Measurements from ENCODE around the gene ARHGEF3. TPM values are rescaled to one million over a fixed set of nuclear protein-coding genes. Genes with fewer than 3 reads are reported as not detected.
"Not testable (repeated sequence)": the region's sequence is repeated elsewhere in the genome, so short reads cannot be mapped to it uniquely, and the experiment has no call there.

The ARHGEF3 gene
- total RNA-seq, 1 donor = 6.5 TPM

DNA sequence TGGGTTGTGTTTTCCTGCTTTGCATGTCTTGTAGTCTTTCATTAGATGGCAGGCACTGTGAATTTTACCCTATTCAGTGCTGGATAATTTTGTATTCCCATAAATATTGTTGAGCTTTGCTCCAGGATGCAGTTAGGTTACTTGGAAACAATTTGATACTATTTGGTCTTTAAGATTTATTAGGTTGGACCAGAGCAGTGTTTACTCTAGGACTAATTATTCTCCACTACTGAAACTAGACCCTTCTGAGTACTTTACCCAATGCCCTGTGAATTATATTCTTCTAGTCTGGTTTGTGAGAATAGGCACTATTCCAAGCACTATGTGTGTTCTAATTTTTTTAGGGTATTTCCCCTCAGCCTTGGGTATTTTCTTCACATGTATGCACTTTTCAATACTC is 80.9 kb downstream of the ARHGEF3 start:
- no peak for DNase-seq (ENCODE audit: low read depth)
- TF ChIP-seq, protein P1, sequence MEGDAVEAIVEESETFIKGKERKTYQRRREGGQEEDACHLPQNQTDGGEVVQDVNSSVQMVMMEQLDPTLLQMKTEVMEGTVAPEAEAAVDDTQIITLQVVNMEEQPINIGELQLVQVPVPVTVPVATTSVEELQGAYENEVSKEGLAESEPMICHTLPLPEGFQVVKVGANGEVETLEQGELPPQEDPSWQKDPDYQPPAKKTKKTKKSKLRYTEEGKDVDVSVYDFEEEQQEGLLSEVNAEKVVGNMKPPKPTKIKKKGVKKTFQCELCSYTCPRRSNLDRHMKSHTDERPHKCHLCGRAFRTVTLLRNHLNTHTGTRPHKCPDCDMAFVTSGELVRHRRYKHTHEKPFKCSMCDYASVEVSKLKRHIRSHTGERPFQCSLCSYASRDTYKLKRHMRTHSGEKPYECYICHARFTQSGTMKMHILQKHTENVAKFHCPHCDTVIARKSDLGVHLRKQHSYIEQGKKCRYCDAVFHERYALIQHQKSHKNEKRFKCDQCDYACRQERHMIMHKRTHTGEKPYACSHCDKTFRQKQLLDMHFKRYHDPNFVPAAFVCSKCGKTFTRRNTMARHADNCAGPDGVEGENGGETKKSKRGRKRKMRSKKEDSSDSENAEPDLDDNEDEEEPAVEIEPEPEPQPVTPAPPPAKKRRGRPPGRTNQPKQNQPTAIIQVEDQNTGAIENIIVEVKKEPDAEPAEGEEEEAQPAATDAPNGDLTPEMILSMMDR (IDR thresholded peaks at IDR 0.05; ENCODE audit: insufficient read depth, low read depth, low read length) = no peak
- no peak overlapping the region for H3K4me3 ChIP-seq (ENCODE audit: low read depth, low read length)

DNA sequence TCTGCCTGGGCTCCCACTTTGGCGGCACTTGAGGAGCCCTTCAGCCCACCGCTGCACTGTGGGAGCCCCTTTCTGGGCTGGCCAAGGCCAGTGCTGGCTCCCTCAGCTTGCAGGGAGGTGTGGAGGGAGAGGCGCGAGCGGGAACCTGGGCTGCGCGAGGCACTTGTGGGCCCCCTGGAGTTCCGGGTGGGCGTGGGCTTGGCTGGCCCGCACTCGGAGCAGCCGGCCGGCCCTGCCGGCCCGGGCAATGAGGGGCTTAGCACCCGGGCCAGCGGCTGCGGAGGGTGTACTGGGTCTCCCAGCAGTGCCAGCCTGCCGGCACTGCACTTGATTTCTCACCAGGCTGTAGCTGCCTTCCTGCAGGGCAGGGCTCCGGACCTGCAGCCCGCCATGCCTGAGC is 82.9 kb downstream of the ARHGEF3 start:
- H3K4me3 ChIP-seq (ENCODE audit: low read depth, low read length); DNase-seq (ENCODE audit: low read depth): not testable (repeated sequence)

DNA sequence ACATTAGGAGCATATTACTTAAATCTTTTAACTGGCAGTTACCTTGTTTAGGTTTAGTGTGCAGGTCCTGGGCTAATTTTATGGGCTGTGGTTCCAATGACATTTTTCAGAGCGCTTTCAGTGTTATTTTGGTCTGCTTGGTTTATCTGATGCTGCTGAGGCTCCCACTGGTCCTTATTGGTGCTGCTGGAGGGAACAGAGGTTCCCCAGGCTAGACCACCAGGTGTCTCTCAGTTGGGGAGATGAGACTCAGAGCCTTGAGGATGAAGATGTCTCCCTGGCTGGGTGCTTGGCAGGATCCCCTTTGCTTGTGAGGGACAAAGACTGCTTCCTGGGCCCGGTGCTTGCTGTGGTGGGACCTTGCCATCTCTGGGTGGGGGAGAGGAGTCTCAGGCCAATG is 90.4 kb downstream of the ARHGEF3 start:
- no peak overlapping the region for H3K4me3 ChIP-seq (ENCODE audit: low read depth, low read length)
- TF ChIP-seq, protein P1 (IDR thresholded peaks at IDR 0.05; ENCODE audit: insufficient read depth, low read depth, low read length) = no peak
- no peak for DNase-seq (ENCODE audit: low read depth)

DNA sequence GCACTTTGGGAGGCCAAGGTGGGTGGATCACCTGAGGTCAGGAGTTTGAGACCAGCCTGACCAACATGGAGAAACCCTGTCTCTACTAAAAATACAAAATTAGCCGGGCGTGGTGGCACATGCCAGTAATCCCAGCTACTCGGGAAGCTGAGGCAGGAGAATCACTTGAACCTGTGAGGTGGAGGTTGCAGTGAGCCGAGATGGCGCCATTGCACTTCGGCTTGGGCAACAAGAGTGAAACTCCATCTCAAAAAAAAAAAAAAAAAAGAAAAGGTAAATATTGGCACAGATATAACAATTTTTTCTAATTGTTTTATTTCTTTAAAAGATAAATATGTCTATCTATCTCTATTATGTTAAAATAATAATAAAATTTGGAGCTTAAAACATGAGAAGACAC is 94.3 kb downstream of the ARHGEF3 start:
- H3K4me3 ChIP-seq (ENCODE audit: low read depth, low read length); DNase-seq (ENCODE audit: low read depth): not testable (repeated sequence)

DNA sequence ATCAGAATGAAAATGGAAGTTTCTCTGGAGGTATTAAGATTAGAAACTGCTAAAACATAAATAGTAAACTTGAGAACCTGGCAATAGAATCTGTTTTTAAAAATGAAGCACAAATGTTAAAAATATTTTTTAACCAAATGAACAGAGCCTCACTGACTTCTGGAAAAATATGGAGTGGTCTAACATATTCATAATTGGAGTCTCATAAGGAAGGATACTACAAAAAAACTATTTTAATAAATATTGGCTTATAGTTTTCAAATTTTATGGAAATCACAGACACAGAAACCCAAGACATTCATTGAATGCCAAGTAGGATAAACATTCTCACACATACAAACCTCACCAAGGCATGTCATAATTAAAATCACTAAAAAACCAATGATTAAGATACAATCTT is 95.1 kb downstream of the ARHGEF3 start:
- TF ChIP-seq, protein P1 (IDR thresholded peaks at IDR 0.05; ENCODE audit: insufficient read depth, low read depth, low read length) = no peak
- no peak for DNase-seq (ENCODE audit: low read depth)
- no peak overlapping the region for H3K4me3 ChIP-seq (ENCODE audit: low read depth, low read length)

DNA sequence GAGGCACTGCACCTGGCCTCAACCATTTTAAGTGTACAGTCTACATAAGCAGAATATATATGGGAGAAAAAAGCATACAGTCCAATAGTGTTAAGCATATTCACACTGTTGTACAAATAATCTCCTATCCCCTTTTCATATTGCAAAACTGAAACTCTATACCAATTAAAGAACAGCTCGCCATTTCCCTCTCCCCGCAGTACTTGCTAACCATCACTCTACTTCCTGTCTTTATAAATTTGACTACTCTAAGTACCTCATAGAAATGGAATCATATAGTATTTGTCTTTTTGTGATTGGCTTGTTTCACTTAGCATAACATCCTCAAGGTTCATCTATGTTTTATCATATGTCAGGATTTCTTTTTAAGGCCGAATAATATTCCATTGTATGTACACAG is 97.0 kb downstream of the ARHGEF3 start:
- H3K4me3 ChIP-seq (ENCODE audit: low read depth, low read length) = no peak overlapping the region
- TF ChIP-seq, protein P1 (IDR thresholded peaks at IDR 0.05; ENCODE audit: insufficient read depth, low read depth, low read length) = no peak
- DNase-seq (ENCODE audit: low read depth) = no peak

DNA sequence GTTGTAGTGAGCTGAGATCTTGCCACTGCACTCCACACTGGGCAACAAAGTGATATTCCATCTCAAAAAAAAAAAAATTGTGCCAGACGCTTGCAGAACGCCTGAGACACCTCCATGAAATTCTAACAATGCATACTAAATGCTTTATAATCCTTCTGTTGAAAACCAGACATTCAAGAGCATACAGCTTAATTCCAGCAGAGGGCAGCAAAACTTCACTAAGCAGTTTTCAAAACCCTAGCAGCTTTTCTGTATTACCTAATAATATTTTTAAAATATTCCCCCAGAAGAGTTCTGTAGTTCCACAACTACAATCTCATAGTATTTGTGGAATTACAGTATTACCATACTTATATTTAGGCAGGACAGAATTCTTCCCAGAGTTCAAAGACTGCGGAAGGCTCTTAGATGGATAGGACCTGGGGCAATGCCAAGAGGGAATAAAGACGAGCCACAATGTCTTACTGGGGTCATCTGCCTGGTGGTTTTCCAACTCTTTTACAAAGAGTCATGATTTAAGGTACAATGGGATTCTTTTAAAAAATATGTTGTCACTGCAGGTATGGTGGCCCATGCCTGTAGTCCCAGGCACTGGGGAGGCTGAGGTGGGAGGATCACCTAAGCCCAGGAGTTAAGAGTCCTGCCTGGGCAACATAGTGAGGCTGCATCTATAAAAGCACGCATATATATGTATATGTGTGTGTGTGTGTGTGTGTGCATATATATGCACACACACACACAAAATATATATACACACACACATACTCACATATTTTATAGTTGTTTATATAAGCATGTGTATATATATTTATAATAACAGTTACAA is 99.0 kb downstream of the ARHGEF3 start:
- H3K4me3 ChIP-seq (ENCODE audit: low read depth, low read length) = no peak overlapping the region
- peak; percentile 86 for DNase-seq (ENCODE audit: low read depth)
- TF ChIP-seq, protein P1 (IDR thresholded peaks at IDR 0.05; ENCODE audit: insufficient read depth, low read depth, low read length) = peak; percentile 83

DNA sequence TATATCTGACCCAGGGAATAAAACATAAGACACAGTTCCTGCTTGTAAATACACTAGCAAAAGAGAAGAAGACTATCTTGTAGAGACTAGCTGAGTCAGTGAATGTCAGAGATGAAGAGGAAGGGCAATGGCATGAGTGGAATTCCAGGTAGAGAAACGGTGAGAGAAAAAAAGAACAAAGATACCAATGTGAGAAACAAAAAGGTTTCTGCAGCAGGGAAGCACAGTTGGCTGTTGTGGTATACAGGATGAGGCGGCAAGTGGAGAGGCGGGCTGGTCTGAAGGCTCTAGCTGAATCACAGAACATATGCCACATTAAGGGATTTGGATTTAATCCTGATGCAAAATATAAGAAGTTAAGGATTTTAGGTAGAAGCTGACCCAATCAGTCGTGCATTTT is 101.6 kb downstream of the ARHGEF3 start:
- DNase-seq (ENCODE audit: low read depth) = no peak
- TF ChIP-seq, protein P1 (IDR thresholded peaks at IDR 0.05; ENCODE audit: insufficient read depth, low read depth, low read length) = no peak
- no peak overlapping the region for H3K4me3 ChIP-seq (ENCODE audit: low read depth, low read length)

Measured in fibroblast of villous mesenchyme (primary cell).